ENCODE data around the gene TMEM41B.
"Not testable (repeated sequence)": the region's sequence is repeated elsewhere in the genome, so short reads cannot be mapped to it uniquely, and the experiment has no call there.

Gene TMEM41B

GRCh38 chr11:9314291-9315077, at the start of gene TMEM41B:
TMEM41B (minus strand) TSS chr11:9314593; CDS start chr11:9314441, 152 bp downstream.
- DNase-seq (ENCODE audit: low read depth) = peak; percentile 99

- no peak for DNase-seq (ENCODE audit: low read depth)
These were observed 48.0 kb upstream of the TMEM41B start for GRCh38 chr11:9362393-9362863.

GRCh38 chr11:9360862-9361622, 46.6 kb upstream of the TMEM41B start:
- not testable (repeated sequence) for DNase-seq (ENCODE audit: low read depth)

- no peak for DNase-seq (ENCODE audit: low read depth)
These were observed 42.6 kb upstream of the TMEM41B start for GRCh38 chr11:9357041-9357440.

- DNase-seq (ENCODE audit: low read depth) = no peak
These were observed 37.0 kb upstream of the TMEM41B start for GRCh38 chr11:9351321-9351881.

- not testable (repeated sequence) for DNase-seq (ENCODE audit: low read depth)
These were observed 33.4 kb upstream of the TMEM41B start for GRCh38 chr11:9347779-9348178.

GRCh38 chr11:9347100-9347499, 32.7 kb upstream of the TMEM41B start:
- no peak for DNase-seq (ENCODE audit: low read depth)

GRCh38 chr11:9344061-9344680, 29.8 kb upstream of the TMEM41B start:
- DNase-seq (ENCODE audit: low read depth) = no peak

GRCh38 chr11:9341638-9342178, 27.3 kb upstream of the TMEM41B start:
- DNase-seq (ENCODE audit: low read depth) = no peak

GRCh38 chr11:9332655-9333054, 18.3 kb upstream of the TMEM41B start:
- no peak for DNase-seq (ENCODE audit: low read depth)

- no peak for DNase-seq (ENCODE audit: low read depth)
These were observed 16.3 kb upstream of the TMEM41B start for GRCh38 chr11:9330387-9331384.

- no peak for DNase-seq (ENCODE audit: low read depth)
These were observed 5.7 kb upstream of the TMEM41B start for GRCh38 chr11:9320047-9320446.

GRCh38 chr11:9319377-9320001, 5.1 kb upstream of the TMEM41B start:
- not testable (repeated sequence) for DNase-seq (ENCODE audit: low read depth)

- not testable (repeated sequence) for DNase-seq (ENCODE audit: low read depth)
These were observed 4.3 kb upstream of the TMEM41B start for GRCh38 chr11:9318442-9319376.

GRCh38 chr11:9316334-9316733, 1.9 kb upstream of the TMEM41B start:
- no peak for DNase-seq (ENCODE audit: low read depth)

GRCh38 chr11:9315078-9315688, 790 bp upstream of the TMEM41B start:
- DNase-seq (ENCODE audit: low read depth) = no peak

GRCh38 chr11:9313648-9314290, 624 bp downstream of the TMEM41B start:
- peak; percentile 17 for DNase-seq (ENCODE audit: low read depth)

- no peak for DNase-seq (ENCODE audit: low read depth)
These were observed 3.8 kb downstream of the TMEM41B start for GRCh38 chr11:9310485-9311090.
